HFF-Myc (cell line): Measurements from ENCODE around the gene DDX1.

Experiments
- DNase-seq: peaks from one replicate; pipeline ENCODE4 v3.0.0-alpha.2; 2011; ENCODE audit warnings: low read depth; ENCODE audit errors: extremely low read depth
- H3K4me3 ChIP-seq: replicated peaks from 2 replicates; pipeline ENCODE4 v1.5.1; 2011; ENCODE audit warnings: low read depth, mild to moderate bottlenecking, control low read depth, low read length
- CTCF ChIP-seq: IDR thresholded peaks from 2 replicates; pipeline ENCODE4 v1.5.1; 2012; ENCODE audit warnings: mild to moderate bottlenecking, low read depth, low read length, control low read depth; ENCODE audit errors: missing control alignments

Gene DDX1

GRCh38 chr2:15645300-15645699 lies 53.6 kb downstream of the DDX1 start:
- no peak for TF ChIP-seq CTCF
- no peak for DNase-seq
- H3K4me3 ChIP-seq = no peak overlapping the region

GRCh38 chr2:15645720-15646385 lies 54.2 kb downstream of the DDX1 start:
- no peak for DNase-seq
- TF ChIP-seq CTCF = no peak
- no peak overlapping the region for H3K4me3 ChIP-seq

- TF ChIP-seq CTCF = no peak
- H3K4me3 ChIP-seq = no peak overlapping the region
- no peak for DNase-seq
These were observed 55.0 kb downstream of the DDX1 start for GRCh38 chr2:15646661-15647060.

GRCh38 chr2:15647622-15648590 lies 56.2 kb downstream of the DDX1 start:
- H3K4me3 ChIP-seq = no peak overlapping the region
- no peak for DNase-seq
- TF ChIP-seq CTCF = no peak

GRCh38 chr2:15648593-15649525 lies 57.2 kb downstream of the DDX1 start:
- no peak for TF ChIP-seq CTCF
- no peak for DNase-seq
- H3K4me3 ChIP-seq = no peak overlapping the region

- no peak overlapping the region for H3K4me3 ChIP-seq
- no peak for DNase-seq
- no peak for TF ChIP-seq CTCF
These were observed 58.0 kb downstream of the DDX1 start for GRCh38 chr2:15649561-15650255.
